BLaER1 (cell line): ENCODE results near the gene SMAD5.

Experiments
- H3K27ac ChIP-seq: shearing (Covaris generic); formaldehyde crosslinking; 2 replicates; pipeline ENCODE4 v1.8.1; 2022
- H3K27me3 ChIP-seq: shearing (Covaris generic); formaldehyde crosslinking; 2 replicates; pipeline ENCODE4 v1.8.1; 2022
- H3K36me3 ChIP-seq: shearing (Covaris generic); formaldehyde crosslinking; 2 replicates; pipeline ENCODE4 v1.8.1; 2022
- H3K4me1 ChIP-seq: shearing (Covaris generic); formaldehyde crosslinking; 2 replicates; pipeline ENCODE4 v1.8.1; 2022
- H3K4me2 ChIP-seq: shearing (Covaris generic); formaldehyde crosslinking; 2 replicates; pipeline ENCODE4 v1.8.1; 2022
- H3K4me3 ChIP-seq: shearing (Covaris generic); formaldehyde crosslinking; 2 replicates; pipeline ENCODE4 v1.8.1; 2022
- H3K9ac ChIP-seq: shearing (Covaris generic); formaldehyde crosslinking; 2 replicates; pipeline ENCODE4 v1.8.1; 2022
- H3K9me3 ChIP-seq: shearing (Covaris generic); formaldehyde crosslinking; 2 replicates; pipeline ENCODE4 v1.8.1; 2022
- H4K20me1 ChIP-seq: shearing (Covaris generic); formaldehyde crosslinking; 2 replicates; pipeline ENCODE4 v1.8.1; 2022
- Cebpa-rat ChIP-seq: shearing (Covaris generic); IDR thresholded peaks from 2 replicates; pipeline ENCODE4 v1.8.1; 2022

Gene SMAD5

DNA sequence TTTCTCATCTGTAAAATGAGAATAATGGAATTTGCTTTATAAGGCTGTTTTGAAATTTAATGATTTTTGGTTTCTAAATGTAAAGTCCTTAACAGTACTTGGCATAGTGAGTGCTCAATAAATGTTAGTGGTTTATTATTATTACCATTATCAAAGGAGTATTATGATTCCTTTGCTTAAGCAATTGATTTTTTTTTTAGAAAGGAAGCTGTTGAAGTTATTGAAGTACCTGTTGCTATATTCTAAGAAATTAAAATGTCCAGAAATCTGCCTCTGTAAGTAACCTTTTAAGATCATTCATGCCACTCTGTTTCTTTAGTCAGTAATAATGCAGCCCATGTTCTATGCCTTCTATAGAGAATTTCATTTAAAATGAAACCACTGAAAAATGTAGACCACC, 15.0 kb downstream of the SMAD5 start:
- Histone ChIP-seq H3K4me2 (no peak overlapping the region), H3K9ac (no peak overlapping the region), H3K4me1 (peaks cover 14% of the 10 kb centered on the region), H3K36me3 (peaks cover 22% of the 10 kb centered on the region), H3K27ac (no peak overlapping the region), H3K9me3 (no peaks in the 10 kb centered on the region), H3K4me3 (no peak overlapping the region), H3K27me3 (no peaks in the 10 kb centered on the region), H4K20me1 (peaks cover 100% of the 10 kb centered on the region)
- TF ChIP-seq Cebpa-rat, result no peak

DNA sequence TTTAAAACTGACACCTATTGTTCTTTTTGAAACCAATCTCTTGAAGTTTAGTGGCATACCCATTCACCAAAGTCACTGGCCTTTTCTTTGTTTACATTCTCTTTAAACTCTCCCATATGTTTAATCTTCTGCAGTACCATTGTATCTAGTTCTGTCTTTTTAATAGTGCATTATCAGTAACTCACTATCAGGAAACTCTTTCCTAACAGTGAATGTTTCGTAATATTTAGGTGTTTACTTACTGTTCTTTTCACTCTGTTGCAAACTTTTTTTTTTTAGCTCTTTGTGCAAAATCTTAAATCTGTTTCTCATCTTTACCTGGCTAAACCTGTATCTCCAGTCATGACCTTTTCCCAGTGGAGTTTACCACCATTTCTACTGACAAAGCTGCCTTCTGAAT, 17.2 kb downstream of the SMAD5 start:
- Histone ChIP-seq H3K4me1 (0 out of 2 replicates have a peak, but pooled peaks cover 2% of the 10 kb centered on the region), H3K9me3 (no peaks in the 10 kb centered on the region), H3K27ac (no peak overlapping the region), H3K4me2 (no peak overlapping the region), H4K20me1 (peaks cover 100% of the 10 kb centered on the region), H3K9ac (no peak overlapping the region), H3K4me3 (no peak overlapping the region), H3K36me3 (peaks cover 43% of the 10 kb centered on the region), H3K27me3 (no peaks in the 10 kb centered on the region)
- TF ChIP-seq Cebpa-rat, result no peak; the same call in 1 of the 2 replicates

DNA sequence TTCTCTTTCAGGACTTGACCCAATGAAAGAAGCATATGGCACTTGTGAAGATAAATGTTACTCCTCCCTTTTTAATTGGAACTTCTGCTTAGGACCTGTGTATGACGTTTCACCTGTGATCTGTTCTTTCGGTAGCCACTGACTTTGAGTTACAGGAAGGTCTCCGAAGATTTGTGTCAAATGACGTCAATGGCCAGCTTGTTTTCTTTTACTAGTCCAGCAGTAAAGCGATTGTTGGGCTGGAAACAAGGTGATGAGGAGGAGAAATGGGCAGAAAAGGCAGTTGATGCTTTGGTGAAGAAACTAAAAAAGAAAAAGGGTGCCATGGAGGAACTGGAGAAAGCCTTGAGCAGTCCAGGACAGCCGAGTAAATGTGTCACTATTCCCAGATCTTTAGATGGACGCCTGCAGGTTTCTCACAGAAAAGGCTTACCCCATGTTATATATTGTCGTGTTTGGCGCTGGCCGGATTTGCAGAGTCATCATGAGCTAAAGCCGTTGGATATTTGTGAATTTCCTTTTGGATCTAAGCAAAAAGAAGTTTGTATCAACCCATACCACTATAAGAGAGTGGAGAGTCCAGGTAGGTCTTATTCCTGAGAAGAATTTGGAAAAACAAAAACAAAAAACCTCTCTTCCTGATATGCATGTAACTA, 21.1 kb downstream of the SMAD5 start:
- Histone ChIP-seq H3K4me1 (no peaks in the 10 kb centered on the region), H3K4me2 (no peak overlapping the region), H3K9ac (no peak overlapping the region), H3K4me3 (no peak overlapping the region), H3K27ac (no peak overlapping the region), H4K20me1 (peaks cover 96% of the 10 kb centered on the region), H3K36me3 (peaks cover 72% of the 10 kb centered on the region), H3K9me3 (no peaks in the 10 kb centered on the region), H3K27me3 (no peaks in the 10 kb centered on the region)
- TF ChIP-seq Cebpa-rat, result no peak

DNA sequence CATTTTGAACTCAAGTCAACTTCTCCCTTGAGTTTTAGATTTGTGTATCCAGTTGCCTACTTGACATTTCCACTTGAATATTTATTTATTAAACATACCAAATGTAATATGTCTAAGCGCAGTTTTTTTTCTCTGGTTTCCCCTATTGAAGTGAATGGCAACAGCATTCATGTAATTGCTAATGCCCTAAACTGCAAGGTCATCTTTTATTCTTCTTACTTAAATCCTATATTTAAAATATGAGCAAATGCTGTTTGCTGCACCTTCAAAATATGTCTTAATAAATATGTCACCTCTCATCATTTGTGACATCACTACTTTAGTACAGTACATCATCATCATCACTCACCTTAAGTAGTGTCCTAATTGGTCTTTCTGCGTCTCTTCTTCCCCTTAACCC, 22.4 kb downstream of the SMAD5 start:
- H3K9me3 ChIP-seq, result no peaks in the 10 kb centered on the region
- no peaks in the 10 kb centered on the region for H3K27me3 ChIP-seq
- H3K4me2 ChIP-seq, result no peak overlapping the region
- H3K27ac ChIP-seq, result no peak overlapping the region
- no peak for TF ChIP-seq Cebpa-rat
- peaks cover 96% of the 10 kb centered on the region for H4K20me1 ChIP-seq
- H3K4me1 ChIP-seq, result no peaks in the 10 kb centered on the region
- no peak overlapping the region for H3K4me3 ChIP-seq
- H3K36me3 ChIP-seq, result peaks cover 72% of the 10 kb centered on the region
- H3K9ac ChIP-seq, result no peak overlapping the region

DNA sequence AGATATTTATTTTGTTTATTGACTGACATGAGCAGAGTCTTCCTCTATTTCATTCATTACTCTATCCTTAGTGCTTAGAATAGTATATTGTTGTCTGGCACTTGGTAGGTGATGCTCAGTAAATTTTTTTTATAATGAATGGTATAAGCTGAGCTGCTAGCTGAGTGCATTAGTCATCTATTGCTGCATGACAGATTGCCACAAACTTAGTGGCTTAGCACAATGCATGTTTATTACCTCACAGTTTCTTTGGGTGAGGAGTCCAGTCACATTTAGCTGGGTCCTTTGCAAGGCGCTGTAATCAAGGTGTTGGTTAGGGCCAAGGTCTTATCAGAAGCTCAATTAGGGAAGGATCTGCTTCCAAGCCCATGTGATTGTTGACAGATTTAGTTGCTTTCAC, 23.1 kb downstream of the SMAD5 start:
- Histone ChIP-seq H3K9me3 (no peaks in the 10 kb centered on the region), H3K27me3 (no peaks in the 10 kb centered on the region), H3K36me3 (peaks cover 76% of the 10 kb centered on the region), H3K4me2 (no peak overlapping the region), H3K4me1 (no peaks in the 10 kb centered on the region), H4K20me1 (peaks cover 96% of the 10 kb centered on the region), H3K4me3 (no peak overlapping the region), H3K9ac (no peak overlapping the region), H3K27ac (no peak overlapping the region)
- TF ChIP-seq Cebpa-rat, result no peak

DNA sequence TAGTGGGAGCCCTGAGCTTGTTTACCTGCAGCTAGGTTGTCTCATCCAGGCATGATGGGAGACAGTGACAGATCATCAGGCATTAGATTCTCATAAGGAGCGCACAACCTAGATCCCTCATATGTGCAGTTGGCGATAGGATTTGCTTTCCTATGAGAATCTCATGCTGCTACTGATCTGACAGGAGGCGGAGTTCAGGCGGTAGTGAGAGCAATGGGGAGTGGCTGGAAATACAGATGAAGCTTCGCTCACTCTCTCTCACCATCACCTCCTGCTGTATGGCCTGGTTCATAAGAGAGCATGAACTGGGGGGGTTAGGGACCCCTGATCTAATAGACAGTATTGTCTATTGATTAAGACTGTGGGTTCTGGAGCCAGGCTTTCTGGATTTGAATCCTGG, 24.9 kb downstream of the SMAD5 start:
- no peak overlapping the region for H3K4me2 ChIP-seq
- no peaks in the 10 kb centered on the region for H3K27me3 ChIP-seq
- no peak overlapping the region for H3K27ac ChIP-seq
- H3K4me3 ChIP-seq, result no peak overlapping the region
- no peaks in the 10 kb centered on the region for H3K4me1 ChIP-seq
- no peaks in the 10 kb centered on the region for H3K9me3 ChIP-seq
- peaks cover 74% of the 10 kb centered on the region for H3K36me3 ChIP-seq
- TF ChIP-seq Cebpa-rat, result no peak
- no peak overlapping the region for H3K9ac ChIP-seq
- H4K20me1 ChIP-seq, result peaks cover 95% of the 10 kb centered on the region

DNA sequence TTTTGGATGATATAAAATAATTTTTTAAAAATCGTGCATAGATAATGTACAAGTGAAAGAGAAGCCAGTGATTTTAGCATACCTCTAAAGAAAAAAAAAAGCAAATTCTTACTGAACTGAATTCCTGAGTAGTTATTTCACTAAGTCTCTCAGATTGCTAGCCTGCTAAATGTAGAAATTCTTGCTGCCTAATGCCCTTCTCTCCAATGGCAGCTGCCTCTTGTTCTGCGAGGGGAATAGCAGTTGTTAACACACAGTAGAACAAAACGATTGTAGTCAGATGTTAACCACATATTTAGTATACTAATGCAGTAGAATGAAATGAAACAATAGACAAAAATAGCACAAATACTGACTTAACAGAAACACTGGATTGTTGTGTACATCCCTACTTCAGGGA, 26.8 kb downstream of the SMAD5 start:
- Histone ChIP-seq H3K27me3 (no peaks in the 10 kb centered on the region), H4K20me1 (peaks cover 95% of the 10 kb centered on the region), H3K4me2 (no peak overlapping the region), H3K4me3 (no peak overlapping the region), H3K9ac (no peak overlapping the region), H3K9me3 (no peaks in the 10 kb centered on the region), H3K4me1 (0 out of 2 replicates have a peak, but pooled peaks cover 6% of the 10 kb centered on the region), H3K27ac (no peak overlapping the region), H3K36me3 (peaks cover 71% of the 10 kb centered on the region)
- TF ChIP-seq Cebpa-rat, result no peak

DNA sequence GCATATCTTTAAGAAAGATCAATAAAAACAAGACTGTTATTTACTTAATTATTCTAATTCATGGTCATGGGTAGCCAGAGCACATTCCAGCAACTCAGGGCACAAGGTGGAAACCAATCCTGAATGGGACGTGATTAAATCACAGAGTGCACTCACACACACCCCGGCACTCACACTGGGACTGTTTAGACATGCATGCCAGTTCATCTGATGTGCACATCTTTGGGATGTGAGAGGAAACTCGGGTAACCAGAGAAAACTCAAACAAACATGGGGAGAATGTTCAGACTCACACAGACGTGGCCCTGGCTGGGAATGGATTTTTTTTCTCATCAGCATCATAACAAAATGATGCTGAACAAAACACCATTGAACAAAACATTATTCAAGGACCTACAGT, 29.4 kb downstream of the SMAD5 start:
- no peak overlapping the region for H3K4me3 ChIP-seq
- no peaks in the 10 kb centered on the region for H3K9me3 ChIP-seq
- H3K4me1 ChIP-seq, result peaks cover 10% of the 10 kb centered on the region; the same call in 1 of the 2 replicates
- no peak overlapping the region for H3K9ac ChIP-seq
- no peak for TF ChIP-seq Cebpa-rat
- peaks cover 70% of the 10 kb centered on the region for H4K20me1 ChIP-seq
- H3K4me2 ChIP-seq, result no peak overlapping the region
- no peak overlapping the region for H3K27ac ChIP-seq
- no peaks in the 10 kb centered on the region for H3K27me3 ChIP-seq
- peaks cover 50% of the 10 kb centered on the region for H3K36me3 ChIP-seq

DNA sequence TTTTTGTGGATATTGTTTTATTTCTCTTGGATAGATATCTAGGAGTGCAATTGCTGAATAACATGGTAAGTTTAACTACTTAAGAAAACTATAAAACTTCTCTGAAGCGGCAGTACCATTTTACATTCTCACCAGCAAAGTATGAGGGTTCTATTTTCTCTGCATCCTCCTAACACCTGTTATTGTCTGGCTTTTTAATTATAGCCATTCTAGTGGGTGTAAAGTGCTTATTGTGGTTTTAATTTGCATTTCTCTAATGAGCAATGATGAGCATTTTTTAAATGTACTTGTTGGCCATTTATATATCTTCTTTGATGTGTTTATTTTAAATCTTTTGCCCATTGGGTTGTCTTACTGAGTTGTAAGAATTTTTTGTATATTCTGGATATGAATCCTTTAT, 31.6 kb downstream of the SMAD5 start:
- peaks cover 74% of the 10 kb centered on the region for H4K20me1 ChIP-seq
- no peak overlapping the region for H3K9ac ChIP-seq
- H3K27me3 ChIP-seq, result no peaks in the 10 kb centered on the region
- H3K4me3 ChIP-seq, result no peak overlapping the region
- no peaks in the 10 kb centered on the region for H3K9me3 ChIP-seq
- peaks cover 57% of the 10 kb centered on the region for H3K36me3 ChIP-seq
- no peak overlapping the region for H3K4me2 ChIP-seq
- TF ChIP-seq Cebpa-rat, result no peak
- peaks cover 12% of the 10 kb centered on the region; the same call in 1 of the 2 replicates for H3K4me1 ChIP-seq
- H3K27ac ChIP-seq, result no peak overlapping the region

DNA sequence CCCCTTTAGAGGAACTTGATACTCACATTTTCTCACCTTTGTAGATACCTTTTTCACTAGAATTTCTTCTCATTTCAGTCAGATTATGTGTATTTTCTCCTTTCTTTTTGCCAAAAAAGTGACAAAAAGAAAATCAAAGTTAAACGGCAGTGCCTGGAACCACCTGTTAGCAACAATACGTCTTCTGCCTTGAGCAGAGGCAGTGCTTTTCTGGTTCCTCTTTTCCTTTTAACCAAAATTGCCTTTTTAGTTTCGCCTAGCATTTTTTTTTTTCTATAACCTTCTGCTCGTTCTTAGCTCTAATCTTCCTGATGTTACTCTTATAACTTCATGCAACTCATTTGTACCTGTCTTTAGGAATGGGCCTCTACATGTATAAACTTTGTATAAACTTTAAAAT, 34.3 kb downstream of the SMAD5 start:
- no peak overlapping the region for H3K9ac ChIP-seq
- no peaks in the 10 kb centered on the region for H3K27me3 ChIP-seq
- TF ChIP-seq Cebpa-rat, result no peak
- H3K4me2 ChIP-seq, result no peak overlapping the region
- peaks cover 12% of the 10 kb centered on the region; the same call in 1 of the 2 replicates for H3K4me1 ChIP-seq
- H3K36me3 ChIP-seq, result peaks cover 60% of the 10 kb centered on the region
- H3K4me3 ChIP-seq, result no peak overlapping the region
- no peaks in the 10 kb centered on the region for H3K9me3 ChIP-seq
- H4K20me1 ChIP-seq, result peaks cover 74% of the 10 kb centered on the region
- no peak overlapping the region for H3K27ac ChIP-seq

DNA sequence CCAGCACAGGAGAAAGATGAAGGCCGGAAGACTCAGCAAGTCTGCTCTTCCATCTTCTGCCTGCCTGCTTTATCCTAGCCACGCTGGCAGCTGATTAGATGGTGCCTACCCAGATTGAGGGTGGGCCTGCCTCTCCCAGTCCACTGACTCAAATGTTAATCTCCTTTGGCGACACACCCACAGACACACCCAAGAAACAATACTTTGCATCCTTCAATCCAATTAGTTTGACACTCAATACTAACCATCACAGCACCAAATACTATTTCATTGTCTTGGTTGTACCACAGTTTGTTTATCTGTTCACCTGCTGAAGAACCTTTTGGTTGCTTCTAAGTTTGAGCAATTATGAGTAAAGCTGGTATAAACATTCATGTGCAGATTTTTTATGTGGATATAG, 36.6 kb downstream of the SMAD5 start:
- Histone ChIP-seq H3K27me3 (no peaks in the 10 kb centered on the region), H3K36me3 (peaks cover 59% of the 10 kb centered on the region), H3K9ac (no peak overlapping the region), H3K4me2 (no peak overlapping the region), H3K9me3 (no peaks in the 10 kb centered on the region), H4K20me1 (peaks cover 72% of the 10 kb centered on the region), H3K27ac (no peak overlapping the region), H3K4me3 (no peak overlapping the region), H3K4me1 (peaks cover 7% of the 10 kb centered on the region; the same call in 1 of the 2 replicates)
- no peak for TF ChIP-seq Cebpa-rat
